Measurements from ENCODE around the gene ADD2.

DNA sequence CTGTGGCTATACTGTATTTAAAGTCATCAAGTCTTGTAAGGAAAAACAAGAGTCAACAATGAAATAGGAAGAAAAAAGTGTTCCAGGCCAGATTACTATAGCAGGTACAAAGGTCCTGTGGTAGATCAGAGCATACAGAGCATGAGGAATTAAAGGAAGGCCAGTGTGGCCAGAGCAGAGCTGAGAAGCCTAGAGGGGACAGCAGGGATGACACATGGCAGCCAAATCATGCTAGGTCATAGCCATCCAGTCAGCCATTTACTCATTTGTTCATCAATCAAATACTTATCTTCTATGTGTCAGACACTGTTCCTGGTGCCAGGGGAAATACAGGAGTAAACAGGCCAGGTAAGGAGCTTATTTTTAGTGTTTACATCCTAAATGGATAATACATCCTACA lies 24.3 kb downstream of the ADD2 start:
- TF ChIP-seq POLR2A (IDR thresholded peaks at IDR 0.05) = no peak
- TF ChIP-seq, protein P1, sequence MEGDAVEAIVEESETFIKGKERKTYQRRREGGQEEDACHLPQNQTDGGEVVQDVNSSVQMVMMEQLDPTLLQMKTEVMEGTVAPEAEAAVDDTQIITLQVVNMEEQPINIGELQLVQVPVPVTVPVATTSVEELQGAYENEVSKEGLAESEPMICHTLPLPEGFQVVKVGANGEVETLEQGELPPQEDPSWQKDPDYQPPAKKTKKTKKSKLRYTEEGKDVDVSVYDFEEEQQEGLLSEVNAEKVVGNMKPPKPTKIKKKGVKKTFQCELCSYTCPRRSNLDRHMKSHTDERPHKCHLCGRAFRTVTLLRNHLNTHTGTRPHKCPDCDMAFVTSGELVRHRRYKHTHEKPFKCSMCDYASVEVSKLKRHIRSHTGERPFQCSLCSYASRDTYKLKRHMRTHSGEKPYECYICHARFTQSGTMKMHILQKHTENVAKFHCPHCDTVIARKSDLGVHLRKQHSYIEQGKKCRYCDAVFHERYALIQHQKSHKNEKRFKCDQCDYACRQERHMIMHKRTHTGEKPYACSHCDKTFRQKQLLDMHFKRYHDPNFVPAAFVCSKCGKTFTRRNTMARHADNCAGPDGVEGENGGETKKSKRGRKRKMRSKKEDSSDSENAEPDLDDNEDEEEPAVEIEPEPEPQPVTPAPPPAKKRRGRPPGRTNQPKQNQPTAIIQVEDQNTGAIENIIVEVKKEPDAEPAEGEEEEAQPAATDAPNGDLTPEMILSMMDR (IDR thresholded peaks at IDR 0.05) = no peak
